HCT116 (cell line): ENCODE data around the gene NGFR. TPM values are rescaled to one million over a fixed set of nuclear protein-coding genes. Genes with fewer than 3 reads are reported as not detected.

Source experiments
- ATAC-seq: fragments of 200-7000 bp; cut with Tn5 transposase; 2 replicates; pipeline ENCODE4 v1.9.1; 2020; ENCODE audit warnings: mild to moderate bottlenecking, moderate library complexity
- BruUV-seq: library from RNA; stranded (reverse); fragments of 400-500 nt; replicated peaks from 2 replicates; lab custom pipeline; 2021; lab: Mats Ljungman, UMichigan
- CTCF ChIA-PET: fragments of 300-600 bp; sonication (Branson Sonifier 250); formaldehyde crosslinking; loops from one replicate; lab custom pipeline; 2021; ENCODE audit warnings: antibody characterized with exemption; lab: Charles Lee
- POLR2A ChIA-PET: fragments of 300-600, 350-600 bp; sonication (Branson Sonifier 250); formaldehyde crosslinking; loops from one replicate; lab custom pipeline; 2021; ENCODE audit warnings: antibody characterized with exemption; lab: Charles Lee
- RAD21 ChIA-PET, 2 experiments: fragments of 300-600 bp; sonication (Branson Sonifier 250); formaldehyde crosslinking; loops; one replicate each; lab custom pipeline; 2023; ENCODE audit warnings: low total read pairs in 2 of 2; ENCODE audit not compliant: uncharacterized antibody in 2 of 2, unreplicated experiment in 2 of 2, low non-redundant PET in 1 of 2; lab: Charles Lee
- DNase-seq: peaks from one replicate; pipeline ENCODE4 v3.0.0-alpha.2; 2010; ENCODE audit warnings: low read depth, low spot score
- H2AFZ ChIP-seq: fragments of 200-600 bp; shearing (Covaris generic), sonication (generic); 2 replicates; pipeline ENCODE4 v1.6.1; 2017; ENCODE audit warnings: low read depth, mixed run types, mixed read lengths, antibody characterized with exemption, low read length; ENCODE audit not compliant: poor library complexity, severe bottlenecking
- H3K27ac ChIP-seq: 2 replicates; pipeline ENCODE4 v1.5.1; 2012; ENCODE audit warnings: low read depth, low read length
- H3K27me3 ChIP-seq: fragments of 200-600 bp; sonication (generic); 2 replicates; pipeline ENCODE4 v1.6.1; 2016; ENCODE audit warnings: mixed run types, low read length, mixed read lengths; ENCODE audit not compliant: insufficient read depth
- H3K36me3 ChIP-seq, 2 experiments: fragments of 200-500 bp in 1 of 2; fragments of 200-600 bp in 1 of 2; sonication (Bioruptor generic) in 1 of 2; sonication (generic) in 1 of 2; 2 replicates each; pipeline versions ENCODE4 v1.5.1 to v1.6.1; 2014 to 2016; ENCODE audit warnings: low read length in 2 of 2, inconsistent platforms in 1 of 2, mixed read lengths in 1 of 2, mixed run types in 1 of 2; ENCODE audit not compliant: insufficient read depth in 2 of 2, control insufficient read depth in 1 of 2
- H3K4me1 ChIP-seq, 2 experiments: fragments of 200-600 bp in 1 of 2; sonication (generic) in 1 of 2; 2 replicates each; pipeline versions ENCODE4 v1.5.1 to v1.6.1; 2012 to 2017; ENCODE audit warnings: low read length in 2 of 2, inconsistent platforms in 1 of 2, mild to moderate bottlenecking in 1 of 2, mixed read lengths in 1 of 2, mixed run types in 1 of 2, moderate library complexity in 1 of 2; ENCODE audit not compliant: insufficient read depth in 2 of 2, control insufficient read depth in 1 of 2
- H3K4me2 ChIP-seq: fragments of 200-600 bp; sonication (generic); 2 replicates; pipeline ENCODE4 v1.6.1; 2017; ENCODE audit warnings: mixed run types, low read length, mixed read lengths
- H3K4me3 ChIP-seq, 2 experiments: fragments of 200-600 bp in 1 of 2; sonication (generic) in 1 of 2; replicated peaks in 1 of 2; 2 replicates each; pipeline ENCODE4 v1.5.1; 2011 to 2016; ENCODE audit warnings: low read length in 2 of 2, control low read depth in 1 of 2, low read depth in 1 of 2, mild to moderate bottlenecking in 1 of 2, mixed read lengths in 1 of 2, mixed run types in 1 of 2
- H3K79me2 ChIP-seq: fragments of 200-600 bp; sonication (generic); 2 replicates; pipeline ENCODE4 v1.6.1; 2017; ENCODE audit warnings: mild to moderate bottlenecking, mixed run types, low read length, moderate library complexity, mixed read lengths; ENCODE audit not compliant: insufficient read depth
- H3K9ac ChIP-seq: fragments of 200-600 bp; sonication (generic); 2 replicates; pipeline ENCODE4 v1.6.1; 2016; ENCODE audit warnings: low read length, mixed read lengths
- H3K9me2 ChIP-seq: fragments of 200-600 bp; sonication (generic), shearing (Covaris generic); 2 replicates; pipeline ENCODE4 v1.6.1; 2017; ENCODE audit warnings: mixed run types, mild to moderate bottlenecking, moderate library complexity; ENCODE audit not compliant: insufficient read depth
- H3K9me3 ChIP-seq, 2 experiments: fragments of 200-500 bp in 1 of 2; fragments of 200-600 bp in 1 of 2; sonication (Bioruptor generic) in 1 of 2; sonication (generic) in 1 of 2; 2 replicates each; pipeline ENCODE4 v1.6.1; 2014 to 2017; ENCODE audit warnings: low read length in 2 of 2, mixed read lengths in 2 of 2, inconsistent platforms in 1 of 2, low read depth in 1 of 2, mild to moderate bottlenecking in 1 of 2, mixed run types in 1 of 2, moderate library complexity in 1 of 2; ENCODE audit not compliant: control insufficient read depth in 1 of 2, insufficient read depth in 1 of 2
- H4K20me1 ChIP-seq: fragments of 200-600 bp; sonication (generic), shearing (Covaris generic); 2 replicates; pipeline ENCODE4 v1.6.1; 2017; ENCODE audit warnings: mixed run types, mild to moderate bottlenecking, moderate library complexity; ENCODE audit not compliant: insufficient read depth
- MAX ChIP-seq: IDR thresholded peaks from 2 replicates; pipeline ENCODE4 v1.6.1; 2012
- REST ChIP-seq: IDR thresholded peaks from 2 replicates; pipeline ENCODE4 v1.6.1; 2012; ENCODE audit warnings: low read depth
- SP1 ChIP-seq: IDR thresholded peaks from 2 replicates; pipeline ENCODE4 v1.6.1; 2012; ENCODE audit warnings: low read depth
- TCF7L2 ChIP-seq: IDR thresholded peaks from 2 replicates; pipeline ENCODE4 v1.7.0; 2011; ENCODE audit warnings: borderline replicate concordance, inconsistent platforms; ENCODE audit not compliant: insufficient read depth, insufficient read length; ENCODE audit errors: extremely low read depth
- intact Hi-C: fragments of 100-400 bp; cut with micrococcal nuclease; formaldehyde crosslinking; loops from 2 replicates; pipeline ENCODE4 v1.10.0; 2022
- total RNA-seq: library from RNA; stranded (reverse); gene quantifications from one replicate; pipeline ENCODE4 v1.2.1, GENCODE V29; 2021; ENCODE audit not compliant: unreplicated experiment

NGFR gene
- total RNA-seq, 1 experiment from 2014 or later: 6.1 TPM

- Histone ChIP-seq H3K9ac (no peak overlapping the region), H3K27me3 (peaks cover 30% of the 10 kb centered on the region; the same call in 1 of the 2 replicates), H3K9me2 (no peaks in the 10 kb centered on the region), H3K36me3 (no peaks in the 10 kb centered on the region), H3K27ac (no peak overlapping the region), H4K20me1 (no peaks in the 10 kb centered on the region), H3K4me1 (peaks cover 0 to 9% of the 10 kb centered on the region in 2 experiments; a peak in 1 of 4 replicates), H3K79me2 (no peaks in the 10 kb centered on the region), H3K4me2 (no peak overlapping the region), H2AFZ (no peak overlapping the region), H3K4me3 (no peak overlapping the region), H3K9me3 (no peaks in the 10 kb centered on the region)
- DNase-seq: no peak
- BruUV-seq: no TSS peak
- CTCF ChIA-PET: no interaction called here
- no peak for ATAC-seq
- POLR2A ChIA-PET: no interaction called here
- intact Hi-C loops: no loop called here
- RAD21 ChIA-PET: no interaction called here
- TF ChIP-seq TCF7L2 (no peak), MAX (no peak), REST (no peak), SP1 (no peak)
Measured at GRCh38 chr17:49484588-49484987, 10.5 kb upstream of the NGFR start.
